ENCODE results near the gene ZNF444.

The ZNF444 gene

DNA sequence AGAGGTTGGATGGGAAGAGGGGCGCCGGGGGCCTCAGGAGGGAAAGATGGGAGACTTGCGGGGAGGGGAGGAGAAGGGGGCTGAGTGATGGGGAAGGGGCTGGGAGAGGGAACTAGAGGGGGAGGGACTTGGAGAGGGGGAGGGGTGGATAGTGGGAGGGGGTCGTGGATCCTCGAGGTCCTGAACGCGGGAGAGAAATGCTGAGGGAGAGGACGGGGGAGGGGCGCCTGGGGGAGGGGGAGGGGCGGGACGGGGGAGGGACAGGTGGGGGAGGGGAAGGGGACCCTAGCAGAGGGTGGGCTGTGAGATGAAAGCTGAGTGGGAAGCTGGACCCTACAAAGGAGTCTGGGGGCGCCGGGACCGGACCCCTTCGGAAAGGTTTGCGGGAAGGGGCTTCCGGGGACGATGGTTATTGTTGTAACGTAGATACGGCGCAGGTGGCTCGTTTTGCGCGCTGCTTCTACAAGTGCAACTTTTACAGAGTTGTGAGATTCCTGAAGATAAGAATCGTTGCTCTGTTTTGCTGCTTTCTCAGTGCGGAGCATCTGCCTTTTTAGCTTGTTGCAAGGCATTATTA is 418 bp downstream of the ZNF444 start:
- H3K27ac ChIP-seq = peak overlapping the region; percentile 58 to 96
- no peak for TF ChIP-seq CTCF (IDR thresholded peaks at IDR 0.05)
- DNase-seq (ENCODE audit: low spot score) = no peak
- peak overlapping the region; percentile 76 for H3K4me3 ChIP-seq

GRCh38 chr19:56142087-56142787 is 1.1 kb downstream of the ZNF444 start:
- DNase-seq (ENCODE audit: low spot score) = no peak
- TF ChIP-seq CTCF (IDR thresholded peaks at IDR 0.05) = no peak
- peak overlapping the region; percentile 58 to 96 for H3K27ac ChIP-seq
- H3K4me3 ChIP-seq = peak overlapping the region; percentile 76

GRCh38 chr19:56142897-56143434 is 1.9 kb downstream of the ZNF444 start:
- DNase-seq (ENCODE audit: low spot score) = no peak
- Histone ChIP-seq H3K4me3 (no peak overlapping the region), H3K27ac (no peak overlapping the region)
- no peak for TF ChIP-seq CTCF (IDR thresholded peaks at IDR 0.05)

DNA sequence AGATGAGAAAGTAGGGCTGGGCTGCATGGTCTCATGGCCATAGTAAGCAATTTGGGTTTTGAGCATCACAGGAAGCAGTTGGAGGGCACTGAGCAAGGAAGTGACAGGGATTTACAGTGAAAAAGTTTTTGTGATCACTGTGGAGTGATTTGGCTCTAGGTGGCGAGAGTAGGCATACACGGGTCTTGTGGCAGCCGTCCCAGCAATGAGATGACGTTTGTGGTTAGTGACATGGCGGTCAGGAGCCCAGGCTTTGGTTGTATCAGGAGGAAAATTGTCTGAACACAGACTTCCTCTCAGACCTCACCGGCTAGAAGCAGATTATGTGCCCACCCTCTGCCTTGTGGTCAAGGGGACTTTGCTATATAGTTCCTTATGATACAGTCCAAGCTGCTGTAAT is 3.3 kb downstream of the ZNF444 start:
- H3K27ac ChIP-seq = no peak overlapping the region
- no peak for TF ChIP-seq CTCF (IDR thresholded peaks at IDR 0.05)
- no peak overlapping the region for H3K4me3 ChIP-seq

GRCh38 chr19:56144831-56145230 is 3.7 kb downstream of the ZNF444 start:
- TF ChIP-seq CTCF (IDR thresholded peaks at IDR 0.05) = no peak
- DNase-seq (ENCODE audit: low spot score) = no peak
- Histone ChIP-seq H3K27ac (no peak overlapping the region), H3K4me3 (no peak overlapping the region)

More for the DNA sequence above, 3.3 kb downstream of the ZNF444 start:
- DNase-seq (ENCODE audit: low spot score) = no peak

DNA sequence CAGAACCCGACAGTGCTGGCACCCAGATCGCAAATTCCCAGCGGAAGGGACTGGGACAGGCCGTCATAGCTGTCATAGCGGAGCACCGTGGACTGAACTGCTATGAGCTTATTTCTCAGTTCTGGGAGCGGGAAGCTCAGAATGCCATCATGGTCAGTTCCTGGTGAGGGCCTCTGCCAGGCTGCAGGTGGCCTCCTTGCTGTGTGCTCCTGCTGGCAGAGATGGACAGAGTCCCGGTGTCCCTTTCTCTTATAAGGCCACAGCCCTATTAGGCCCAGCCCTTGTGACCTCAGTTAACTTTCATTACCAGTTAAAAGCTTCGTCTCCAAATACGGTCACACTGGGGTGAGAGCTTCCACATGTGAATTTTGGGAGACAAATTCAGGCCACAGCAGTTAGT is 4.6 kb downstream of the ZNF444 start:
- H3K4me3 ChIP-seq = no peak overlapping the region
- TF ChIP-seq CTCF (IDR thresholded peaks at IDR 0.05) = no peak
- H3K27ac ChIP-seq = no peak overlapping the region
- DNase-seq (ENCODE audit: low spot score) = no peak

DNA sequence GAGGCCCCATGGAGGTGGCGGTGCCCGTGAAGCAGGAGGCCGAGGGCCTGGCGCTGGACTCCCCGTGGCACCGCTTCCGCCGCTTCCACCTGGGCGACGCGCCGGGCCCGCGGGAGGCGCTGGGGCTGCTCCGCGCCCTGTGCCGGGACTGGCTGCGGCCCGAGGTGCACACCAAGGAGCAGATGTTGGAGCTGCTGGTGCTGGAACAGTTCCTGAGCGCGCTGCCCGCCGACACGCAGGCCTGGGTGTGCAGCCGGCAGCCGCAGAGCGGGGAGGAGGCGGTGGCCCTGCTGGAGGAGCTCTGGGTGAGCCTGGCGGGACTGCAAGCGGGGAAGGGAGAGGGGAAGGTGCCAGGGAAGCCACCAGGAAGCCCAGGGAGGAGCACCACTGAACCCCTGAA is 5.8 kb downstream of the ZNF444 start:
- TF ChIP-seq CTCF (IDR thresholded peaks at IDR 0.05) = no peak
- no peak for DNase-seq (ENCODE audit: low spot score)
- Histone ChIP-seq H3K4me3 (no peak overlapping the region), H3K27ac (no peak overlapping the region)

All from coronary artery (tissue), 2 donors.